ENCODE measurements around the gene CCDC57.
A peak's percentile ranks its signal among the peaks of the same experiment; 100 is the strongest.

CCDC57 gene

DNA sequence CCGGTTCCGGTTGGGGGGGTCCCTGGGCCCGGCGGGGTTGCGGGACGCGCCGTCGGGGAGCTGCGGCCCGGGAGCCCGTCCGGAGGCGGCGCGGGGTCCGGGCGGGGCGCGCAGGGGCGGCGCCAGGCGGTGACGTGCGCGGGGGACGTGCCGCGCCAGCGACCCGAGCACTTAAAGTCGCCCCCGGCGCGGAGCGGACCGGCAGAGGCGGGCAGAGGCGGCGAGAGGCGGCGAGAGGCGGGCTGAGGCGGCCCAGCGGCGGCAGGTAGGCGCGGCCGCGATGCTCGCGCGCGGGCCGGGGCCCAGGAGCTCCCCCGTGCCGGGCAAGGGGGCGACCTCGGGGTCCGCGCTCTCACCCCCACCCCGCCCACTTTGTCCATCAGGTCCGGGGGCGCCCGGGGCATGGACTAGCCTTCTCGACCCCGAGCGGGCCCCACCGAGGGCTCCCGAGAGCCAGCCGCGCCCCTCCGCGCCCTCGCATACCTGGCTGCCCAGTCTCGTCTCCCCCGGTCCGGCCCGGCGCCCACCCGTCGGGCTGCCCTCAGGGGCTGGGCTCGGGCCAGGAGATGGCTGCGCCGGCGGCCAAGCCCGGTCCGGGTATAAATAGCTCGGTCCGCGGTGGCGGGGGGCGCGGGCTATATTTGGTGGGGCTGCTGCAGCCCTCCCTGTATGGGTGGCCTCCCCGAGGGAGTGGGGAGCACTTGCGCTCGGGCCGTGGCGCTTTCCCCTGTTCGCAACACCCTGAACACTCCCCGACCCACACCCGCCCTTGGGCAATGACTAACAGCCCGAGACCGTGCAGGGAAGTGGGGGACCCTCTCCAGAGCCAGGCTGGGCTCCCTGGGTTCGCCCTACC lies 16.4 kb upstream of the CCDC57 start, which contains the start of gene SLC16A3:
SLC16A3 (plus strand) TSS at position 201 of the 856 bp plus-strand sequence. CDS start 6,967 bp downstream, outside the sequence.
- H3K4me3 ChIP-seq (ENCODE audit: low read length), result peak within 1 kb of the TSS; percentile 76
- DNase-seq (ENCODE audit: low read depth), result peak; percentile 82
- TF ChIP-seq, protein P1, sequence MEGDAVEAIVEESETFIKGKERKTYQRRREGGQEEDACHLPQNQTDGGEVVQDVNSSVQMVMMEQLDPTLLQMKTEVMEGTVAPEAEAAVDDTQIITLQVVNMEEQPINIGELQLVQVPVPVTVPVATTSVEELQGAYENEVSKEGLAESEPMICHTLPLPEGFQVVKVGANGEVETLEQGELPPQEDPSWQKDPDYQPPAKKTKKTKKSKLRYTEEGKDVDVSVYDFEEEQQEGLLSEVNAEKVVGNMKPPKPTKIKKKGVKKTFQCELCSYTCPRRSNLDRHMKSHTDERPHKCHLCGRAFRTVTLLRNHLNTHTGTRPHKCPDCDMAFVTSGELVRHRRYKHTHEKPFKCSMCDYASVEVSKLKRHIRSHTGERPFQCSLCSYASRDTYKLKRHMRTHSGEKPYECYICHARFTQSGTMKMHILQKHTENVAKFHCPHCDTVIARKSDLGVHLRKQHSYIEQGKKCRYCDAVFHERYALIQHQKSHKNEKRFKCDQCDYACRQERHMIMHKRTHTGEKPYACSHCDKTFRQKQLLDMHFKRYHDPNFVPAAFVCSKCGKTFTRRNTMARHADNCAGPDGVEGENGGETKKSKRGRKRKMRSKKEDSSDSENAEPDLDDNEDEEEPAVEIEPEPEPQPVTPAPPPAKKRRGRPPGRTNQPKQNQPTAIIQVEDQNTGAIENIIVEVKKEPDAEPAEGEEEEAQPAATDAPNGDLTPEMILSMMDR (IDR thresholded peaks at IDR 0.05; ENCODE audit: insufficient read depth, low read depth, low read length, missing control alignments), result no peak

DNA sequence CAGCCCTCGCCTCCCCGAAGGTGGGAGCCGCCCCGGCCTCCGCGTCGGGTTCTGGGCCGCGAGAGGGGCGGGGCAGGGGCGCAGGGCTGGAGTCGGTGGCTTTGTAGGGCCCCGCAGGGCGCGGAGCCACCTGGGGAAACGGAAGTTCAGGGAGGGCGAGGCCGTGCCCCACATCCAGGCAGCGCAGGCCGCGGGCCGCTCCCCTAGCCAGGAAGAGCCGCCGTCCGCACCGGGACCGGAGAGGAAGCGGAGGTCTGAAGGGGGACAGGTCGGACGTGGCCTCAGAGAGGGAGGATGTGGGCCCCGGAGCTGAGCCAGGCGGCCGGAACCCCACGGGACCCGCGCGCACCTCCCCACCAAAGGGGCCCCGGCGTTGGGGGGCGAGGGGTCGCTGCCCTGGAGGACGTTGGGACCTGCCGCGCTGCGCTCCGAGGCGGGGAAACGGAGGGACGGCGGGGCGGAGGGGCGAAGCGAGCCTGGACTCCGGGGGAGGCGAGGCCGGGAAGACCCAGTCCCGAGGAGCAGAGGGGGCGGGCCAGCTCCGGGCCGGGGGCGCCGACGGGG lies 15.7 kb upstream of the CCDC57 start:
- DNase-seq (ENCODE audit: low read depth), result no peak

DNA sequence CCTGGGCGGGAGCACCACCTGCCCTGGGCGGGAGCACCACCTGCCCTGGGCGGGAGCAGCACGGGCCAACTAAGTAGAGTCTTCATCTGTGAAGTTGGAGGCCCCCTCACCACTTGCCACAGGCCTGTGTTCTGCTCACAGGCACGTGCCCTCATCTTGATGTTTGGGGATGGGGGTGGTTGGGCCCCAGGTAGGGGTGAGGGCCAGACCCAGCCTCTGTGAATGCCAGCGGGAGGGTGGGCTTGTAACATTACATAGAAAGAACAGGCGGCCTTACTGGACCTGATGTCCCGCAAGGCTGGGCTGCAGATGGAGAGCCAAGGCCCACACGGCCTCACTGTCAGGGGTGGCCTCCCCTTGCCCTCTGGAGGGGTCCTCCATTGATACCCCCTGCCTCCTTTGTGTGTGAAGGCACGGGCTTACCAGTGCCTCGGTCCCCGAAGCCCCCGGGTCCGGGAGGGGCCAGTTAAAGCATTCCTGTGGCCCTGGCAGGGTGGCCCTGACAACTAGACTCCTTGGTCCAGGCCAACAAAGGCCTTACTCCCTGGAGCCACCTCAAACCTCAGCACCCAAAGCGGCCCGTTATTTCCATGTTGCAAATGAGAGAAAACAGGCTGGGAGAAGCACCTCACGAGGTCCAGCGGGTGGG lies 15.1 kb upstream of the CCDC57 start:
- no peak for DNase-seq (ENCODE audit: low read depth)
- no peak overlapping the region for H3K4me3 ChIP-seq (ENCODE audit: low read length)
- TF ChIP-seq, protein P1 (IDR thresholded peaks at IDR 0.05; ENCODE audit: insufficient read depth, low read depth, low read length, missing control alignments), result no peak

More for the DNA sequence above, 15.7 kb upstream of the CCDC57 start:
- H3K4me3 ChIP-seq (ENCODE audit: low read length), result peak overlapping the region; percentile 39
- TF ChIP-seq, protein P1 (IDR thresholded peaks at IDR 0.05; ENCODE audit: insufficient read depth, low read depth, low read length, missing control alignments), result no peak

DNA sequence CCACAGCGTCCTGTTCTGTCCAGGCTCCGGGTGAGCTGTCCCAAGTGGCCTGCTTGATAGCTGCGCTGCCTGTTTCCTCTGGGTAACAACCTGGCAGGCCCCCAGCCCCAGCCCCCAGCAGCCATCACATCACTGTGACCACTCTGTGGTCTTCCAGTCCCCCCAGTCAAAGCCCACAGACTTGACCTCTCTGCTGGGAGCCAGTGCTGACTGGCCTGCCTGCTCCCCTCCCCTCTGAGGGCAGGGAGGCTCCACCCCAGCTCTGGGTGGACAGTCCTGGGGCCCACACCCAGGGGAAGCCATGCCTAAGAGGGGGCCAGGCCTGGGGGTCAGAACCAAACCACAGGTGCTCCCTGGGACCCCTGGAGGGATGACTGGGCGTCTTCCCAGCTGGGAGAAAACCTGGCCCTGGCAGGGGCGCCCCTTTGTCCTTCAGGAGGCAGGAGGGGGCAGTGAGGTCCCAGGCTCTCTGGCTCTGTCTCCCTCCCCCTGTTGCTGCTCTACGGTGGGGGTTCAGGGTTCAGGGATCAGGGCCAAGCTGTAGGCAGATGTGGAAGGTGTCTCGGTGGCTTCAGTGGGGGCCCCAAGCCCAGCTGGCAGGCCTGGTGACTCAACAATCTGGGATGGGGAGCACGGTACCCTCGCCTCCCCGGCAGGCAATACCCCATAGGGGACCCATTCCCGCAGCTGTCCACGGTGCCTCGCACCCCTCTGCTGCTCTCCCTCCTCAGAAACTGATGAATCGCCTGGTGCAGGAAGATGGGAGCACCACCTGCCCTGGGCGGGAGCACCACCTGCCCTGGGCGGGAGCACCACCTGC lies 14.4 kb upstream of the CCDC57 start:
- DNase-seq (ENCODE audit: low read depth), result no peak
- H3K4me3 ChIP-seq (ENCODE audit: low read length), result no peak overlapping the region
- TF ChIP-seq, protein P1 (IDR thresholded peaks at IDR 0.05; ENCODE audit: insufficient read depth, low read depth, low read length, missing control alignments), result no peak

DNA sequence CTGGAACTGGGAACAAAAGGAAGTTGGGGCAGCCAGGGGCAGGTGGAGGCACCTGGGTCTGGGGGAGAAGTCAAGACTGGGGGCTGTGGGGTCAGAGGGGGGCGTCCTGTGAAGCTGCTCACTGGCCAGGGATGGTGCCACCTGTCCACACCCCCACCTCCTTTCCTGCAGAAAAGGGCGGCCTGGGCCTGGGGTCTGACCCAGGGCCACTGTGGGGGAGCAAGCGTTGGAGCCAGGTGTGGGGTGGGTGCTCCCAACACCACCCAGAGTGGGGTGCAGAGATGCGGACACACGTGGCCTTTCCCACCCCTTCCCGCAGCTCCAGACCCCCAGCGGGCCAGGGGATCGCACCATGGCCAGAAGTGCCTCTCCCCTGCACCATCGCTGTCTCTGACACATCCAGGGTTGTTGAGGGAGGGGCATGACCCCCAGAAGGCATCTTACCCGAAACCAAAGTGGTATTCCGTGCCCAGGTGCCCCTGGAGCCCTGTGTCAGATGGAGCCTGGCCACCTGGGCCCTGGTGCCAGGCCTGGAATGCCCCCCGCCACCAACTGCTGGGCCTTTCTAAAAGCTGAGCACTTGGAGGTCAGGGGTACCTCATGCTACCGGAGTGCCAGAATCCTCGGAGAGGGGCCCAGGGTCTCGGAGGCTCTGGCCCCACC lies 13.6 kb upstream of the CCDC57 start:
- no peak overlapping the region for H3K4me3 ChIP-seq (ENCODE audit: low read length)
- TF ChIP-seq, protein P1 (IDR thresholded peaks at IDR 0.05; ENCODE audit: insufficient read depth, low read depth, low read length, missing control alignments), result no peak
- no peak for DNase-seq (ENCODE audit: low read depth)

All from epithelial cell of esophagus (primary cell).